Measurements from ENCODE around the gene RNASEH2C. TPM values are rescaled to one million over a fixed set of nuclear protein-coding genes. Genes with fewer than 3 reads are reported as not detected.
"Not testable (repeated sequence)": the region's sequence is repeated elsewhere in the genome, so short reads cannot be mapped to it uniquely, and the experiment has no call there.

The RNASEH2C gene
- total RNA-seq, 1 donor from 2014 or later, result 12.9 TPM

- DNase-seq, result not testable (repeated sequence)
Measured at GRCh38 chr11:65683480-65683879, 37.1 kb downstream of the RNASEH2C start.

GRCh38 chr11:65680192-65680743 lies 40.3 kb downstream of the RNASEH2C start:
- no peak for DNase-seq

- no peak for DNase-seq
Measured at GRCh38 chr11:65672982-65673381, 47.6 kb downstream of the RNASEH2C start.

- no peak for DNase-seq
Measured at GRCh38 chr11:65672180-65672860, 48.3 kb downstream of the RNASEH2C start.

Small RNA genes within 50 kb of the gene (small RNA-seq; reads per million reads assigned to genes)
- not detected for gene RN7SL309P (ENCODE audit: low replicate concordance)

Other genes with a start within 250 kb of the RNASEH2C start
- gene MALAT1, start 221.8 kb downstream of the RNASEH2C start, total RNA-seq, result 23,607 TPM
- 30.2 TPM for gene SCYL1, start 195.7 kb downstream of the RNASEH2C start, total RNA-seq
- 56.0 TPM for gene LTBP3, start 162.4 kb downstream of the RNASEH2C start, total RNA-seq
- gene ZNRD2, start 150.3 kb downstream of the RNASEH2C start, total RNA-seq, result 18.5 TPM
- 9.8 TPM for gene FAM89B, start 148.3 kb downstream of the RNASEH2C start, total RNA-seq
- 49.5 TPM for gene EHBP1L1, start 144.7 kb downstream of the RNASEH2C start, total RNA-seq
- 8.5 TPM for gene KCNK7, start 125.0 kb downstream of the RNASEH2C start, total RNA-seq
- gene MAP3K11, start 106.6 kb downstream of the RNASEH2C start, total RNA-seq, result 20.8 TPM
- gene PCNX3, start 105.0 kb downstream of the RNASEH2C start, total RNA-seq, result 8.6 TPM
- 12.1 TPM for gene SIPA1, start 82.7 kb downstream of the RNASEH2C start, total RNA-seq
- gene RELA, start 57.9 kb downstream of the RNASEH2C start, total RNA-seq, result 22.6 TPM
- 30.0 TPM for gene KAT5, start 8.5 kb downstream of the RNASEH2C start, total RNA-seq
- 6.9 TPM for gene AP5B1, start 60.2 kb upstream of the RNASEH2C start, total RNA-seq
- 23.3 TPM for gene OVOL1, start 66.3 kb upstream of the RNASEH2C start, total RNA-seq
- 1.4 TPM for gene SNX32, start 113.2 kb upstream of the RNASEH2C start, total RNA-seq
- gene CFL1, start 137.4 kb upstream of the RNASEH2C start, total RNA-seq, result 371 TPM
- gene MUS81, start 139.6 kb upstream of the RNASEH2C start, total RNA-seq, result 24.0 TPM
- 33.6 TPM for gene EFEMP2, start 152.0 kb upstream of the RNASEH2C start, total RNA-seq
- 0.59 TPM for gene CTSW, start 159.0 kb upstream of the RNASEH2C start, total RNA-seq
- 51.0 TPM for gene FIBP, start 167.7 kb upstream of the RNASEH2C start, total RNA-seq
- gene CCDC85B, start 169.9 kb upstream of the RNASEH2C start, total RNA-seq, result 11.4 TPM
- gene FOSL1, start 179.6 kb upstream of the RNASEH2C start, total RNA-seq, result 10.6 TPM
- 13.6 TPM for gene C11orf68, start 198.3 kb upstream of the RNASEH2C start, total RNA-seq
- 55.1 TPM for gene DRAP1, start 198.6 kb upstream of the RNASEH2C start, total RNA-seq
- gene TSGA10IP, start 224.7 kb upstream of the RNASEH2C start, total RNA-seq, result not detected
- gene SART1, start 240.9 kb upstream of the RNASEH2C start, total RNA-seq, result 38.0 TPM

Data from skin of body (tissue), 3 donors.